ENCODE data around the gene ZDHHC14. TPM values are rescaled to one million over a fixed set of nuclear protein-coding genes. Genes with fewer than 3 reads are reported as not detected.

The ZDHHC14 gene
- total RNA-seq, 1 donor from 2014 or later: 46.1 TPM

GRCh38 chr6:157528931-157529653 is 148.1 kb downstream of the ZDHHC14 start:
- DNase-seq (ENCODE audit: extremely low read depth, low read depth, low spot score): no peak

- no peak for DNase-seq (ENCODE audit: extremely low read depth, low read depth, low spot score)
These were observed 148.7 kb downstream of the ZDHHC14 start for GRCh38 chr6:157529654-157530039.

- DNase-seq (ENCODE audit: extremely low read depth, low read depth, low spot score): no peak
These were observed 149.1 kb downstream of the ZDHHC14 start for GRCh38 chr6:157530126-157530525.

- no peak for DNase-seq (ENCODE audit: extremely low read depth, low read depth, low spot score)
These were observed 149.8 kb downstream of the ZDHHC14 start for GRCh38 chr6:157530724-157531168.

GRCh38 chr6:157531169-157531985 is 150.4 kb downstream of the ZDHHC14 start:
- DNase-seq (ENCODE audit: extremely low read depth, low read depth, low spot score): no peak

- DNase-seq (ENCODE audit: extremely low read depth, low read depth, low spot score): no peak
These were observed 151.0 kb downstream of the ZDHHC14 start for GRCh38 chr6:157531986-157532365.

- DNase-seq (ENCODE audit: extremely low read depth, low read depth, low spot score): no peak
These were observed 152.3 kb downstream of the ZDHHC14 start for GRCh38 chr6:157533048-157533871.

- DNase-seq (ENCODE audit: extremely low read depth, low read depth, low spot score): no peak
These were observed 153.3 kb downstream of the ZDHHC14 start for GRCh38 chr6:157534134-157534871.

- no peak for DNase-seq (ENCODE audit: extremely low read depth, low read depth, low spot score)
These were observed 154.0 kb downstream of the ZDHHC14 start for GRCh38 chr6:157534977-157535339.

GRCh38 chr6:157535340-157536222 is 154.6 kb downstream of the ZDHHC14 start:
- peak; percentile 71 for DNase-seq (ENCODE audit: extremely low read depth, low read depth, low spot score)

- no peak for DNase-seq (ENCODE audit: extremely low read depth, low read depth, low spot score)
These were observed 155.2 kb downstream of the ZDHHC14 start for GRCh38 chr6:157536223-157536545.

- no peak for DNase-seq (ENCODE audit: extremely low read depth, low read depth, low spot score)
These were observed 156.6 kb downstream of the ZDHHC14 start for GRCh38 chr6:157537556-157537955.

GRCh38 chr6:157538168-157538567 is 157.2 kb downstream of the ZDHHC14 start:
- no peak for DNase-seq (ENCODE audit: extremely low read depth, low read depth, low spot score)

GRCh38 chr6:157538698-157539097 is 157.7 kb downstream of the ZDHHC14 start:
- DNase-seq (ENCODE audit: extremely low read depth, low read depth, low spot score): no peak

GRCh38 chr6:157539421-157539822 is 158.4 kb downstream of the ZDHHC14 start:
- no peak for DNase-seq (ENCODE audit: extremely low read depth, low read depth, low spot score)

GRCh38 chr6:157539900-157540752 is 159.1 kb downstream of the ZDHHC14 start:
- no peak for DNase-seq (ENCODE audit: extremely low read depth, low read depth, low spot score)

- no peak for DNase-seq (ENCODE audit: extremely low read depth, low read depth, low spot score)
These were observed 160.8 kb downstream of the ZDHHC14 start for GRCh38 chr6:157541618-157542413.

Measured in glomerular endothelial cell (primary cell).